Measurements from ENCODE around the gene BLOC1S5. TPM values are rescaled to one million over a fixed set of nuclear protein-coding genes. Genes with fewer than 3 reads are reported as not detected.
"Not testable (repeated sequence)": the region's sequence is repeated elsewhere in the genome, so short reads cannot be mapped to it uniquely, and the experiment has no call there.

The BLOC1S5 gene
- total RNA-seq, 1 experiment from 2014 or later: 13.4 TPM

DNA sequence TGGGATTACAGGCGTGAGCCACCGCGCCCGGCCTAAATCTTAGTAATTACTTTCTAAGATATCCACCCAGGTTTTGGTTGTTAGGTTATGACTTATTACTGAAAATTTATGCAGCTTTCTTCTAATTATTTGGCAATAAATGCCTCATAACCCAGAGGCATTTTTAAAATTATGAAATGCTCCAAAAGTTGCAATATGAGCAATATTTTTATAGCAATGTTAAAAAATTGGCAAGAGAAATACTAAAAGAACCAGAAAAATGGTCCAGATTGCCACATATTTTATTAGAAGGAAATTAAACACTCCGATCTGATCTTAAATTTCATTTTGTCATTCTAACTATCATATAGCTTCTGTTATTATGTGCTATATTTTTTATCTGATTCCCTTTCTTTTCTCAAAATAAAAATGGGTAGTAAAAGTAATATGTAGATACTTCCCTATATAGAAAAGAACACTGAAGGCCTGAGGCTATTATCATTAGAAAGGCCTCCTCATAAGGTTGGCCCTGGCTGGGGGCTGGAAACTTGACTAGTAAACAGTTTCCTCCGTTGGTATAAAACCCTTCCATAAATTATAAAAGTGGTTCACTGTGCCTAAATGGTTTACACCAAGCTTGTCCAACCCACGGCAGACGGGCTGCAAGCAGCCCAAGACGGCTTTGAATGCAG is 22.1 kb downstream of the BLOC1S5 start:
- Histone ChIP-seq H3K4me3 (no peak overlapping the region), H3K36me3 (no peaks in the 10 kb centered on the region)
- no peak for DNase-seq

DNA sequence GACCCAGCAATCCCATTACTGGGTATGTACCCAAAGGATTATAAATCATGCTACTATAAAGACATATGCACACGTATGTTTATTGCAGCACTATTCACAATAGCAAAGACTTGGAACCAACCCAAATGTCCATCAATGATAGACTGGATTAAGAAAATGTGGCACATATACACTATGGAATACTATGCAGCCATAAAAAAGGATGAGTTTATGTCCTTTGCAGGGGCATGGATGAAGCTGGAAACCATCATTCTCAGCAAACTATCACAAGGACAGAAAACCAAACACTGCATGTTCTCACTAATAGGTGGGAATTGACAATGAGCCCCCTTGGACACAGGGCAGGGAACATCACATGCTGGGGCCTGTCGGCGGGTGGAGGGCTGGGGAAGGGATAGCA is 30.1 kb downstream of the BLOC1S5 start:
- not testable (repeated sequence) for H3K36me3 ChIP-seq; H3K27ac ChIP-seq; H3K9me3 ChIP-seq (replicated peaks); DNase-seq; H3K4me1 ChIP-seq; H3K4me3 ChIP-seq; H3K27me3 ChIP-seq

More for the DNA sequence above, 22.1 kb downstream of the BLOC1S5 start:
- Histone ChIP-seq H3K27me3 (no peaks in the 10 kb centered on the region), H3K27ac (no peak overlapping the region), H3K9me3 (replicated peaks) (no peaks in the 10 kb centered on the region), H3K4me1 (no peaks in the 10 kb centered on the region)

DNA sequence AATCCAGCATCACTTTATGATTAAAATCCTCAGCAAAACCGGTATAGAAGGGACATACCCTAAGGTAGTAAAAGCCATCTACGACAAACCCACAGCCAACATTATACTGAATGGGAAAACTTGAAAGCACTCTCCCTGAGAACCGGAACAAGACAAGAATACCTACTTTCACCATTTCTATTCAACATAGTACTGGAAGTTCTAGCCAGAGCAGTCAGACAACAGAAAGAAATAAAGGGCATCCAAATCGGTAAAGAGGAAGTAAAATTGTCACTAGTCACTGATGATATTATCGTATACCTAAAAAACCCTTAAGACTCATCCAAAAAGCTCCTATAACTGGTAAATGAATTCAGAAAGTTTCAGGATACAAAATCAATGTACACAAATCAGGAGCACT is 33.3 kb downstream of the BLOC1S5 start:
- Histone ChIP-seq H3K4me1 (no peaks in the 10 kb centered on the region), H3K27me3 (no peaks in the 10 kb centered on the region), H3K9me3 (replicated peaks) (no peaks in the 10 kb centered on the region), H3K27ac (no peak overlapping the region), H3K4me3 (no peak overlapping the region), H3K36me3 (no peaks in the 10 kb centered on the region)
- DNase-seq: no peak

DNA sequence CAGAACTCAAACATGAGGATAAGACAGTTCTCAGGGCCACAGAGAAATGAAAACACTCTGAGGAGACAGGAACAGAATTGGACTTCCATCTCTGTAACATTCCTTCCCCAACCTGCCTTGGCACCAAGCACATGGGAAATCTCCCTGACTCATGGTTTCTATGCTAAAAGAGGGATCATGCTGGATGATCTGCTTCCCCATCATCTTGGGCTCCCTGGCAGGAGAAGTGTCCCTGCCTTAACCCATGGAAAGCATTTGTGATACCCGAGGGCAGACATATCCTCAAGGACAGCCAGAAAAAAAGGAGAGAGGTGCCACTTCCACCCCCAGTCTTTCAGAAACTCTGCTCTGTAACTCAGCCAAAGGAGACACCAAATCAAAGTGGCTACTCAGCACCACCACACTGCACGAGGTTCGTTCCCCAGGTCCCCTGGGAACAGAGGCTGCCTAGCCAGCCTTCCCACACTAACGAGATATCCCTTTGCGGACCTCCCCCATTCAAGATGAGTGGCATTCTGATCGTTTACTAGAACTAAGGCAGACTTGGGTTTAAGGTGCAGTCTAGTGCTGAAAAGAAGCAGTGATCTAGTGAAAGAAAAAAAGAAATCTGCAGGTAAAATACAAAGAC is 34.8 kb downstream of the BLOC1S5 start:
- H3K36me3 ChIP-seq: no peaks in the 10 kb centered on the region
- H3K27ac ChIP-seq: no peak overlapping the region
- no peaks in the 10 kb centered on the region for H3K4me1 ChIP-seq
- no peaks in the 10 kb centered on the region for H3K27me3 ChIP-seq
- DNase-seq: no peak
- H3K9me3 ChIP-seq (replicated peaks): no peaks in the 10 kb centered on the region
- H3K4me3 ChIP-seq: no peak overlapping the region

DNA sequence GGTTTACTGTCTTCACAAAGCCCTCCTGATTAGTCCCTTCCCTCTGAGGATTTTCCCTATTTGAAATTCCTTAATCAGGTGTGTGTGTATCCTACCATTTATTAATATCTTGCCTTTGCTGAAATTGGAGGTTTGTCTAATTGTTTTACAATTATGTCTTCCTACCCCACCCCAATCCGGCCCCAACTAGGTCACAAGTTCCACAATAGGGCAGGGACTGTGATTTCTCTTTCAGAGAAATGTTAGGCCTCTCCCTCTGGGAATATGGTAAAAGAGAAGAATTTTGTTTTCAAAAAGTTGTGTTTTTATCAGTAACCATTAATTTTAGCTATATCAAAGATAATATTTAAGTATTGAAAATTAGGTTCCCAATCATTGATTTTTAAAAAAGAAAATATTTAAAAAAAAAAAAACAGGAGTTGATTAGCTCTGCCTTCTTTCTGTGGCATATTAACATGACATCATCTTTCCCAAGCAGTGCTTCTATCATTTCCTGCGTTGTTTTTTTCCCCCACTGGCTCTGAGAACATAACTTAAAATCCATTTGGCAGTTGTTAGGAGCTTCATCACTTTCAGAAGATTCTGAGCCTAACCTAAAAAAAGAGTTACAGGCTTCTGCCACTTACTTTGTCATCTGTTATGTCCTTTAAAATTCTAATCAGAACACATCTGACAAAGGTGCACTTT is 36.1 kb downstream of the BLOC1S5 start:
- Histone ChIP-seq H3K27ac (no peak overlapping the region), H3K9me3 (replicated peaks) (no peaks in the 10 kb centered on the region), H3K27me3 (no peaks in the 10 kb centered on the region), H3K36me3 (no peaks in the 10 kb centered on the region), H3K4me1 (no peaks in the 10 kb centered on the region), H3K4me3 (no peak overlapping the region)
- peak in 1 of 2 experiments; percentile 4 for DNase-seq

DNA sequence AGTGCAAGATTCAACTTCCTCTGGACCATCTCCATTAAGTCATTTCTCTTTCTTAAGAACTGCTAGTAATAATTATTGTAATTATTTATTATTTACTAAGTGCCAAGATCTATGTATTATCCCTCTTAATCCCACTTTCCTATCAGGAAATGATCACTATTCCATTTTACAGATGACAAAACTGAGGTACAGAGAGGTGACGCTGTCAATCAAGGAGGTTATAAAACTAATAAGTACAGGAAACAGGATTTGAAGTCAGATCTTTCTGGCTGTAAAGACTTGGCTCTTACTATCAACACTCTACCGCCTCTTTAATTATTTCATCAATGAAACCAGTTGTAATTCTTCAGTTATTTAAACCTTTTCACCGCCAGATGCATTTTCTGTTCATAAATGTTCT is 37.4 kb downstream of the BLOC1S5 start:
- H3K27me3 ChIP-seq: no peaks in the 10 kb centered on the region
- no peaks in the 10 kb centered on the region for H3K36me3 ChIP-seq
- no peaks in the 10 kb centered on the region for H3K9me3 ChIP-seq (replicated peaks)
- H3K27ac ChIP-seq: no peak overlapping the region
- no peaks in the 10 kb centered on the region for H3K4me1 ChIP-seq
- H3K4me3 ChIP-seq: no peak overlapping the region
- no peak for DNase-seq

DNA sequence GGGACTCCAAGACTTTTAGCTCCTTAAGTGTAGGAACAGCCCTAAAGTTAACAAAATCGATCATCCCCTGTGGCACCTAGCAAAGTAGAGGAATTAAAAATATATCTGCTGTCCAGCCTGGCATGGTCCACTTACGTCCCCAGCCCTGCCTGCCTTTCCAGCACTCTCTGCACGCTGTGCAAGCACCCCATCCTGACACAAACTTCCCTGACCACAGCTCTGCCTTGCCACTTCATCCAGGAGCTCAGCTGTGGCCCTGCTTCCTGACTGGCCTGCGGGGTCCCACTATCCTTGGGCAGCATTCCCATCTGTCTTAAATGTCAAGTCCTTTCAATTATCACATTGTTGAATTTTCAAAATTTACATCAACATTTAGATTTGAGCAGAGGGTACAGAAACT is 39.0 kb downstream of the BLOC1S5 start:
- Histone ChIP-seq H3K4me3 (no peak overlapping the region), H3K27me3 (no peaks in the 10 kb centered on the region), H3K36me3 (no peaks in the 10 kb centered on the region), H3K27ac (no peak overlapping the region), H3K9me3 (replicated peaks) (no peaks in the 10 kb centered on the region), H3K4me1 (no peaks in the 10 kb centered on the region)
- DNase-seq: no peak

DNA sequence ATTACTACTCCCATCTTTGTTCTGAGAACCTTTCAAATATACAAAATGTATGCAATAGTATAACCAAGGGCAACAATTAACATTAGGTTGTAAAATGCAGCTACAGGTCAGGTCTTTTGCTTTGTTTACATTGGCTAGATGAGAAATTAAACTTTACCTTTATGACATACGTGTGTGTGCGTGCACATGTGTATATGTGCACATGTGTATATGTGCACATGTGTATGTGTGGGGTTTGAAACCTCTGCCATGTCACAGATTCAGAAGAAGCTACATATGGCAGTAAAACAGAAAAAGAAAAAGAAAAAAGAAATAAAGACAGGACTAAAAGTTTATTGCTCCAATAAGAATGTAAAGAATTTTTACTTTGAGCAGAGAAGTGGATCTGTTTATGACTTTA is 40.6 kb downstream of the BLOC1S5 start:
- no peak for DNase-seq
- Histone ChIP-seq H3K9me3 (replicated peaks) (no peaks in the 10 kb centered on the region), H3K4me3 (no peak overlapping the region), H3K4me1 (no peaks in the 10 kb centered on the region), H3K36me3 (no peaks in the 10 kb centered on the region), H3K27me3 (no peaks in the 10 kb centered on the region), H3K27ac (no peak overlapping the region)

DNA sequence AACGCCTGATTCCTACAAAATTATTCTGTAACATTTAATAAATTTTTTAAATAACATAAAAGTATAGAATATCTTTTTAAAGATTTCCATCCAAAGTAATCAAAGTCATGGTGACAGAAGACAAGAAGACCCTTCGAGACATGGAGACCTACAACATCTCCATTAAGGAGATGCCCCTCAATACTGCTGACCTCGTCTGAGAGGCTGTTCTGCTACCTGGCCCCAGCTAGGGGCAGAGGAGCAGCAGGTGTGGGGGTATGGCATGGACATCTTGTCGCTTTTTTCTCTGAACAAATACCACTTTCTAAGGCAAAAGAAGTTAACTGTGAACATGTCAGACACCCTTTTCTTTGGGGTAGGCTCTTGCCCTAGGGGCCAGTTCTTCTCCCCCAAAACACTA is 44.1 kb downstream of the BLOC1S5 start:
- H3K4me1 ChIP-seq: 0 out of 2 replicates have a peak, but pooled peaks cover 5% of the 10 kb centered on the region
- H3K27ac ChIP-seq: no peak overlapping the region
- H3K27me3 ChIP-seq: no peaks in the 10 kb centered on the region
- no peak for DNase-seq
- no peak overlapping the region for H3K4me3 ChIP-seq
- H3K9me3 ChIP-seq (replicated peaks): no peaks in the 10 kb centered on the region
- H3K36me3 ChIP-seq: no peaks in the 10 kb centered on the region

DNA sequence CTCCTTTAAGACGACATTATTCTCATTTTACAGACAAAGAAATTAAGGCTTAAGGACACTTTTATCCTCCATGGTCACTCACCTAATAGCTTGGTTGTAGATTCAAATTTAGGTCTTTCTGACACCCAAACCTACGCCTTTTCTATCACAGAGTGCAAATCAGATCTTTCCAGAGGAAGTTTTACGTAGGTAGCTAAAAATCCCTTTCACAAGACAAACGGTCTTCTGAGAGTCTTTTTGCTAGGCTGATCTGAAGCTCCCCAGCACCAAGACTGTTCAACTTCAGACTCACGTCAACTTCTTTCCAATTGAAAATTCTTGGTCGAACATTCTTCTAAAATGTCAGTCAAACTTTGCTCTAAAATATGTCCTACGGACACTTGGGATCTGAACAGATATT is 46.5 kb downstream of the BLOC1S5 start:
- Histone ChIP-seq H3K9me3 (replicated peaks) (no peaks in the 10 kb centered on the region), H3K36me3 (no peaks in the 10 kb centered on the region), H3K4me3 (no peak overlapping the region), H3K4me1 (0 out of 2 replicates have a peak, but pooled peaks cover 5% of the 10 kb centered on the region), H3K27me3 (no peaks in the 10 kb centered on the region), H3K27ac (no peak overlapping the region)
- DNase-seq: no peak

DNA sequence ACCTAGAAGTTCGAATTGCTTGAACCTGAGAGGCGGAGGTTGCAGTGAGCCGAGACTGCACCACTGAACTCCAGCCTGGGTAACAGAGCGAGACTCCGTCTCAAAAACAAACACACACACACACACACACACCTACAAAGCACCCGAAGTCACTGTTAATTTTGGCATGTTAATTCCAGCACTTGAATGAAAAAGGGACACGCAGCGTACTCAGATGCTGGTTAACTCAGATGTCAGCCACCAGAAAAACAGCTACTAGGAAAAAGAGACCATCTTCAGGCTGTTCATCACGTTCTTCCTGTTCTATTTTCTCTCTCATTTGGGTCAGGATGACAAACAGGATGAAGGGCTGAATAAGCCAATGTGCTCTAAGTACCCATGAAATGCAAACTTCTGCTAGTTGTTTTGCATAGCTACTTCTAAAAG is 46.9 kb downstream of the BLOC1S5 start:
- DNase-seq: no peak
- no peak overlapping the region for H3K4me3 ChIP-seq
- H3K36me3 ChIP-seq: no peaks in the 10 kb centered on the region
- no peak overlapping the region for H3K27ac ChIP-seq
- no peaks in the 10 kb centered on the region for H3K27me3 ChIP-seq
- H3K9me3 ChIP-seq (replicated peaks): no peaks in the 10 kb centered on the region
- H3K4me1 ChIP-seq: 0 out of 2 replicates have a peak, but pooled peaks cover 5% of the 10 kb centered on the region

DNA sequence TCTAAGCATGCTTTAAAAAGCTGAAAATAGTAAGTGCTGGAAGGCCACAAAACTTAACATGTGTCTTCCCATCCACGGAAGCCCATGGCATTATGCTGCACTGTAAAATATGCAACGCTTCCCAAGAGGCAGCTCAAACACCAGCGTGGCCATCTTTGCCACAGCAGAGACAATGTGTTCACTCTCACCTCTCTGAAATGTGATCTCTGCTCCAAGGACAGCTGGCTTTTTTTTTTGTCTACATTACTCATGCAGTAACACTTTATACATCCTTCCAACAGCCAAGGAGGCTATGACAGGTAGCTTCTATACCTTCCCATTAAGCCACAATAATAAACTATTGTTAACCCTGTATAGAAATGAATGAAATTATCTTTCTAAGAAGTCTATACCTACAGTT is 49.2 kb downstream of the BLOC1S5 start:
- peak; percentile 7 to 46 for DNase-seq
- Histone ChIP-seq H3K4me1 (0 out of 2 replicates have a peak, but pooled peaks cover 5% of the 10 kb centered on the region), H3K9me3 (replicated peaks) (no peaks in the 10 kb centered on the region), H3K36me3 (no peaks in the 10 kb centered on the region), H3K4me3 (no peak overlapping the region), H3K27ac (no peak overlapping the region), H3K27me3 (no peaks in the 10 kb centered on the region)

DNA sequence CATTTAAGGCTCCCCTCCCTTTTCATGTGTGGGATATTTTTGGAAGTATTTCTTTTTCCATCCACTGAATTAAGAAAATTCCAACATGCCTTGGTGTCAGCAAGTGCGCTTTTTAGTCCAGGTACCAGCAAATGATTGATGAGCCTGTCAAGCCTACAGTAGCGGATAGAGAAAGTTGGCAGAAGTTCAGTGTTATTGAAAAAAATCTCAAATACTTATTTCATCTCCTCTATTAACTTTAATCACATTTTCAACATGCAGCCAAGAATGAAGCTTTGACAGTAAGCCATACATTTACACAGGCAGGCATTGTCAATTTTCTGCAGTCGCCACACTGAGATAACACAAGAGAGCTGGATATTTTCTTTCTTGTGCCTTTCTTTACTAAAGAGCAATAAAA is 50.4 kb downstream of the BLOC1S5 start:
- no peaks in the 10 kb centered on the region for H3K36me3 ChIP-seq
- no peak overlapping the region for H3K4me3 ChIP-seq
- 0 out of 2 replicates have a peak, but pooled peaks cover 5% of the 10 kb centered on the region for H3K4me1 ChIP-seq
- no peak overlapping the region for H3K27ac ChIP-seq
- no peaks in the 10 kb centered on the region for H3K27me3 ChIP-seq
- no peaks in the 10 kb centered on the region for H3K9me3 ChIP-seq (replicated peaks)
- DNase-seq: no peak

DNA sequence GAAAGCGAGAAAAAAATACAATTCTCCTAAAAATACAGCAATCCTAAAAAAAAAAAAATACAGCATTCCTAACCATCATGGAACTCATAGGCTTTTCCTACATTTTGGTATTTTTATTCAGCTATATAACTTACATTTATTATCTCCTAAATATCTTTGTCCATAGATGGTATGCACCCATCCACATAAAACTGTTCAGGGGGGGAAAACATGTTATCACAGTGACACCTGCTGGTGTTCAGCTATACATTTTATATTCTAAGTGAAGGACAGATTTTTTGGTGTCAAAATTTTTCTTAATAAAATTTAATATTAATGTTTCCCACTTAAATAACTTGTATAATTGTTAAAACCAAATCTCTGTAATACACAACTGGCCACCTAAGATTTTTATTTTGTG is 58.0 kb downstream of the BLOC1S5 start:
- Histone ChIP-seq H3K9me3 (replicated peaks) (no peaks in the 10 kb centered on the region), H3K27me3 (no peaks in the 10 kb centered on the region), H3K27ac (no peak overlapping the region), H3K4me3 (no peak overlapping the region), H3K36me3 (no peaks in the 10 kb centered on the region), H3K4me1 (no peaks in the 10 kb centered on the region)
- peak in 1 of 2 experiments; percentile 38 for DNase-seq

DNA sequence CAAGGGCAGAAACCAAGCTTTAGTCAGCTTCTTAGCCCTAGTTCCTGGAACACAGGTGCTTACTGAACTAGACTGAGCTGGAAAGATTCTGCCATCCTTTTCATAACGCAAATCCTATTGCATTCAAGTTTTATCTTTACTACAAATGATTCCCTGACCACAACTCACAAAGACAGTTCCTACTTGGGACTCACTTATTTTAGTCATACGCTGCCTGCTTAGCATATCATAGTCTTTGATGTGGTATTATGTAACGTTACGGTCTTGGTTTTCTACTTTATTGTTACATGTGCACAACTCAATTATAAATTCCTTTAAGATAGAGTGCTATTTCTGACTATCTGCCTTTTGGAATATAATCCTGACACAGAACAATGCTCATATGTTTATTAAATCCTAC is 59.1 kb downstream of the BLOC1S5 start:
- DNase-seq: no peak
- Histone ChIP-seq H3K4me3 (no peak overlapping the region), H3K27me3 (no peaks in the 10 kb centered on the region), H3K4me1 (no peaks in the 10 kb centered on the region), H3K27ac (no peak overlapping the region), H3K9me3 (replicated peaks) (no peaks in the 10 kb centered on the region), H3K36me3 (no peaks in the 10 kb centered on the region)

Data from SJCRH30 (cell line).